Stomach (tissue), 9 donors: ENCODE data around the gene HMGN5. TPM values are rescaled to one million over a fixed set of nuclear protein-coding genes. Genes with fewer than 3 reads are reported as not detected.

Experiments used
- DNase-seq, 2 donors: peaks; one replicate each; pipeline versions ENCODE4 v3.0.0 to v3.0.0-alpha.2; 2013 to 2019
- H3K27ac ChIP-seq, 5 donors: fragments of 200-600 bp in 4 of 5; sonication (generic) in 4 of 5; one replicate each; pipeline ENCODE4 v1.5.1; 2013 to 2019; ENCODE audit warnings: mild to moderate bottlenecking in 1 of 5, moderate library complexity in 1 of 5
- H3K27me3 ChIP-seq, 3 donors: fragments of 200-600 bp; sonication (generic); one replicate each; pipeline ENCODE4 v1.5.1; 2017 to 2019; ENCODE audit warnings: mixed run types in 1 of 3
- H3K36me3 ChIP-seq, 4 donors: fragments of 200-600 bp; sonication (generic); 1 replicate in 3 of 4; 2 replicates in 1 of 4; pipeline ENCODE4 v1.5.1; 2016 to 2019
- H3K4me1 ChIP-seq, 4 donors: fragments of 200-600 bp; sonication (generic); one replicate each; pipeline ENCODE4 v1.5.1; 2016 to 2019
- H3K4me3 ChIP-seq, 4 donors: fragments of 200-600 bp; sonication (generic) in 3 of 4; one replicate each; pipeline ENCODE4 v1.5.1; 2016 to 2019; ENCODE audit warnings: mild to moderate bottlenecking in 1 of 4
- H3K9me3 ChIP-seq, 4 donors: fragments of 200-600 bp; sonication (generic); one replicate each; pipeline ENCODE4 v1.5.1; 2016 to 2019
- EP300 ChIP-seq: sonication (generic); formaldehyde crosslinking; IDR thresholded peaks from one replicate; pipeline ENCODE4 v1.6.1; 2017; ENCODE audit warnings: antibody characterized with exemption
- POLR2A ChIP-seq, 4 donors: fragments of 450-650 bp; IDR thresholded peaks; one replicate each; pipeline ENCODE4 v1.6.1; 2016; ENCODE audit warnings: antibody characterized with exemption in 4 of 4, control low read depth in 2 of 4, mild to moderate bottlenecking in 1 of 4, moderate library complexity in 1 of 4
- POLR2AphosphoS5 ChIP-seq, 3 donors: sonication (generic); formaldehyde crosslinking; IDR thresholded peaks; one replicate each; pipeline ENCODE4 v1.6.1; 2016; ENCODE audit warnings: antibody characterized with exemption in 3 of 3
- WGBS, 5 donors: extraction: QIAGEN DNeasy Blood & Tissue Kit in 3 of 5; methylation state at CpG; one replicate each; pipeline versions ENCODE4 v1.1.5 to v1.1.7; 2013 to 2018; 5-methylcytosine and 5-hydroxymethylcytosine counted together
- intact Hi-C: fragments of 100-400 bp; cut with DNase I; formaldehyde crosslinking; loops from one replicate; pipeline ENCODE4 v1.15.1; 2023; ENCODE audit warnings: low total_unique reads
- polyA plus RNA-seq, 3 donors: library from polyadenylated mRNA; stranded (reverse); fragments of 200-250 nt; gene quantifications; one replicate each; pipeline ENCODE4 v1.2.3, GENCODE V29; 2013
- total RNA-seq, 5 donors: library from RNA; depleted of rRNA; stranded (reverse); fragments of >200 nt; gene quantifications; one replicate each; pipeline versions ENCODE4 v1.1.0 to v1.2.3, GENCODE V29; 2014 to 2016
- TF ChIP-seq, protein P1 (sequence below), 7 experiments: fragments of 450-650 bp in 4 of 7; fragments of 200-600 bp in 3 of 7; sonication (generic) in 3 of 7; IDR thresholded peaks; one replicate each; pipeline ENCODE4 v1.5.1; 2016 to 2019; ENCODE audit warnings: antibody characterized with exemption in 7 of 7, control low read depth in 2 of 7, mild to moderate bottlenecking in 1 of 7
- donor health status: healthy with polysubstance abuse.
- donor health status: Bipolar disorder and iron deficiency.
- donor health status: healthy.

Gene HMGN5
- total and polyA plus RNA-seq, 8 donors = 1.2 to 36.2 (median 10.7) TPM; not detected in 1

DNA sequence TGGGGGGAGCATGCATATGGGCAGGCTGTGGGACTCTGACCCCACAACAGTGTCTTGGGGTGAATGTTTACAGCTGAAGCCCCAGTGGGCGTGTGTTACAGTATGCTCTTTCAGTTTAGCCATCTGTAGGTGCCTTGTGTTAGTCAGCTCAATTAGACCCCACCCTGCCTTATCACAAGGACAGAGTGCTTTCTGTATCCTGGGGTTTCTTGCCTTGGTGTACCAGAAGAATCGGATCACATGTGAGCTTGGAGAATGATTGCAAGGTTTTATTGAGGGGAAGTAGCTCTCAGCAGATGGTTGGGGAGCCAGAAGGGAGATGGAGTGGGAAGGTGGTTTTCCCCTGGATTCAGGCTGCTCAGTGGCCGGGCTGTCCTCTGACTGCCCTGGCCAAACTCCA, 27.5 kb upstream of the HMGN5 start:
- no peaks in the 10 kb centered on the region for H3K27me3 ChIP-seq
- H3K9me3 ChIP-seq = no peaks in the 10 kb centered on the region
- no peak for TF ChIP-seq POLR2AphosphoS5 (IDR thresholded peaks at IDR 0.05)
- TF ChIP-seq POLR2A (IDR thresholded peaks at IDR 0.05) = no peak
- TF ChIP-seq, protein P1, sequence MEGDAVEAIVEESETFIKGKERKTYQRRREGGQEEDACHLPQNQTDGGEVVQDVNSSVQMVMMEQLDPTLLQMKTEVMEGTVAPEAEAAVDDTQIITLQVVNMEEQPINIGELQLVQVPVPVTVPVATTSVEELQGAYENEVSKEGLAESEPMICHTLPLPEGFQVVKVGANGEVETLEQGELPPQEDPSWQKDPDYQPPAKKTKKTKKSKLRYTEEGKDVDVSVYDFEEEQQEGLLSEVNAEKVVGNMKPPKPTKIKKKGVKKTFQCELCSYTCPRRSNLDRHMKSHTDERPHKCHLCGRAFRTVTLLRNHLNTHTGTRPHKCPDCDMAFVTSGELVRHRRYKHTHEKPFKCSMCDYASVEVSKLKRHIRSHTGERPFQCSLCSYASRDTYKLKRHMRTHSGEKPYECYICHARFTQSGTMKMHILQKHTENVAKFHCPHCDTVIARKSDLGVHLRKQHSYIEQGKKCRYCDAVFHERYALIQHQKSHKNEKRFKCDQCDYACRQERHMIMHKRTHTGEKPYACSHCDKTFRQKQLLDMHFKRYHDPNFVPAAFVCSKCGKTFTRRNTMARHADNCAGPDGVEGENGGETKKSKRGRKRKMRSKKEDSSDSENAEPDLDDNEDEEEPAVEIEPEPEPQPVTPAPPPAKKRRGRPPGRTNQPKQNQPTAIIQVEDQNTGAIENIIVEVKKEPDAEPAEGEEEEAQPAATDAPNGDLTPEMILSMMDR (IDR thresholded peaks at IDR 0.05) = no peak
- TF ChIP-seq EP300 = no peak
- 25 to 82% (median 65%) methylated on average over 1 to 3 of the region's 3 CpGs for WGBS, 5 donors
- intact Hi-C loops = no loop called here
- DNase-seq = no peak
- H3K4me3 ChIP-seq = no peak overlapping the region
- no peak overlapping the region for H3K27ac ChIP-seq
- peaks cover 0 to 8% (median 0%) of the 10 kb centered on the region in 4 donors for H3K4me1 ChIP-seq
- no peaks in the 10 kb centered on the region for H3K36me3 ChIP-seq

DNA sequence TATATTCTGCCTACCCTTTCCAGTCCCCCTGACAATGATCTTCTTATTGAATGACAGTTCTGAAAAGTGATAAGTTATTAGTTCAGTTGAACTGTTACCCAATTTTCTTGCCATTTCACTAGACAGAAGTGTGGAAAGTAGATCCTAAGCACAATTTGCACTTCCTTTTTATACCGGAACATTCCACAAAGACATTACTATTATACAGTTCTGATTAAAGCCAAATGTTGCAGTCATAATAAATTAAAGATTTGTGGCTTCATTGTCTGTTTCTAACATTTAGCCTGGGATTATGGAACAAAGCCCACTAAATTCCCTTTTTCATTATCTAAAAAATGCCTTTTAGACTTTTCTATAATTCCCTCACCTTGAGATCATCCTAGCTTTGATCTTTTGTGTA, 14.0 kb upstream of the HMGN5 start:
- 50 to 85% (median 70%) methylated on average over 1 of the region's 1 CpG for WGBS, 5 donors

DNA sequence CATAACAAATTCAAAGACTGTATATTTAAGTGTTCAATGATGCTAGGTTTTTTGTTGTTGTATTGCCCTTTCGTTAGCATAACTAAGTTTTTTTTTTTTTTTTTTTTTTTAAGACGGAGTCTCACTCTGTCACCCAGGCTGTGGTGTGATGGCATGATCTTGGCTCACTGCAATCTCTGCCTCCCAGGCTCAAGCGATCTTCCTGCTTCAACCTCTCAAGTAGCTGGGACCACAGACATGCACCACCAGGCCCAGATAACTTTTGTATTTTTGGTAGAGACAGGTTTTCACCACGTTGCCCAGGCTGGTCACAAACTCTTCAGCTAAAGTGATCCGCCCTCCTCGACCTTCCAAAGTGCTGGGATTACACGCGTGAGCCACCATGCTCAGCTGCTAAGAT, 7.2 kb upstream of the HMGN5 start:
- intact Hi-C loops = no loop called here
- Histone ChIP-seq H3K4me3 (no peak overlapping the region), H3K36me3 (no peaks in the 10 kb centered on the region), H3K27me3 (no peaks in the 10 kb centered on the region), H3K4me1 (peaks cover 0 to 9% (median 3%) of the 10 kb centered on the region in 4 donors), H3K27ac (no peak overlapping the region), H3K9me3 (no peaks in the 10 kb centered on the region)
- no peak for DNase-seq
- WGBS, 5 donors = 60 to 88% (median 76%) methylated on average over 7 to 8 of the region's 8 CpGs
- TF ChIP-seq POLR2AphosphoS5 (IDR thresholded peaks at IDR 0.05) (no peak), POLR2A (IDR thresholded peaks at IDR 0.05) (no peak)

More for the DNA sequence above, 14.0 kb upstream of the HMGN5 start:
- no peak for DNase-seq
- peaks cover 0 to 7% (median 0%) of the 10 kb centered on the region in 4 donors for H3K4me1 ChIP-seq
- H3K36me3 ChIP-seq = no peaks in the 10 kb centered on the region
- H3K4me3 ChIP-seq = no peak overlapping the region
- H3K9me3 ChIP-seq = no peaks in the 10 kb centered on the region
- TF ChIP-seq POLR2AphosphoS5 (IDR thresholded peaks at IDR 0.05) = no peak
- TF ChIP-seq, protein P1 (IDR thresholded peaks at IDR 0.05) = no peak
- TF ChIP-seq POLR2A (IDR thresholded peaks at IDR 0.05) = no peak
- TF ChIP-seq EP300 = no peak
- no peaks in the 10 kb centered on the region for H3K27me3 ChIP-seq
- intact Hi-C loops = no loop called here
- H3K27ac ChIP-seq = no peak overlapping the region

DNA sequence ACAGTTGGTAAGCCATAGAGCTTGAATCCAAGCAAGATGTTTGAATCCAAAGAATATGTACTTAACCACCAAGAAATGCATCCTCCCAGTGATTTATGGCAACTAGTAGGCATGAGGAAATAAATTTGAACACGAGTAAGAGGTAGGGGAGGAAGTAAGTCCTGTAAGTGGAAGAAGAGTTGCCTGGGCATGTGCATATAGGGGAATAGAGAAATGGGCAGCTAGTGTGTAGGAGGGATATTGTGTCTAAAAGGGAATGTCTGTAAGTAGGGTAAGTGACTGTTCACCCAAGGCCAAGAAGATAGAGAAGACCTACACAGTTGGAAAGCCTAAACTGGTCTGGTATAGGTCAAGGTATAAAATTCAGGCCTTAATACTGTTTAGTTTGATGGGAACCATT, 4.8 kb upstream of the HMGN5 start:
- Histone ChIP-seq H3K4me3 (no peak overlapping the region), H3K36me3 (no peaks in the 10 kb centered on the region), H3K27ac (no peak overlapping the region), H3K4me1 (peaks cover 0 to 10% (median 5%) of the 10 kb centered on the region in 4 donors), H3K27me3 (no peaks in the 10 kb centered on the region), H3K9me3 (no peaks in the 10 kb centered on the region)
- 14 to 44% (median 32%) methylated on average over 1 of the region's 1 CpG for WGBS, 5 donors
- TF ChIP-seq, protein P1 (IDR thresholded peaks at IDR 0.05) = no peak
- TF ChIP-seq POLR2A (IDR thresholded peaks at IDR 0.05) (no peak), POLR2AphosphoS5 (IDR thresholded peaks at IDR 0.05) (no peak), EP300 (no peak)
- intact Hi-C loops = no loop called here
- DNase-seq = no peak

DNA sequence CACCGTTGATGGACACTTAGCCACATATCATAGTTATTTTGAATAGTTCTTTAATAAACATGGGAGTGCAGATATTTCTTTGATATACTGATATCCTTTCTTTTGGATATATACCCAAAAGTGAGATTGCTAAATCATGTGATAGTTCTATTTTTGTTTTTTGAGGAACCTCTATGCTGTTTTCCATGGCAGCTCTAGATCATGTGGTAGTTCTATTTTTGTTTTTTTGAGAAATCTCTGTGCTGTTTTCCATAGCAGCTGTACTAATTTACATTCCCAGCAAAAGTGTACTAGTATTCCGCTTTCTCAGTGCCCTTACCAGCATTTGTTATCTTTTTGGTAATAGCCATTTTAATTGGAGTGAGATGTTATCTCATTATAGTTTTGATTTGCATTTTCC, 3.8 kb upstream of the HMGN5 start:
- H3K27ac ChIP-seq = no peak overlapping the region
- WGBS, 5 donors = 67 to 92% (median 88%) methylated on average over 2 of the region's 2 CpGs
- no peak overlapping the region for H3K4me3 ChIP-seq
- no peaks in the 10 kb centered on the region for H3K36me3 ChIP-seq
- DNase-seq = no peak
- H3K4me1 ChIP-seq = peaks cover 0 to 10% (median 5%) of the 10 kb centered on the region in 4 donors
- no peak for TF ChIP-seq EP300
- TF ChIP-seq POLR2A (IDR thresholded peaks at IDR 0.05) = no peak
- TF ChIP-seq POLR2AphosphoS5 (IDR thresholded peaks at IDR 0.05) = no peak
- TF ChIP-seq, protein P1 (IDR thresholded peaks at IDR 0.05) = no peak
- no peaks in the 10 kb centered on the region for H3K9me3 ChIP-seq
- intact Hi-C loops = no loop called here
- H3K27me3 ChIP-seq = no peaks in the 10 kb centered on the region
